Measurements from ENCODE around the gene CACNA1B. TPM values are rescaled to one million over a fixed set of nuclear protein-coding genes. Genes with fewer than 3 reads are reported as not detected.

Gene CACNA1B
- total RNA-seq, 1 experiment from 2014 or later = 7.8 TPM

DNA sequence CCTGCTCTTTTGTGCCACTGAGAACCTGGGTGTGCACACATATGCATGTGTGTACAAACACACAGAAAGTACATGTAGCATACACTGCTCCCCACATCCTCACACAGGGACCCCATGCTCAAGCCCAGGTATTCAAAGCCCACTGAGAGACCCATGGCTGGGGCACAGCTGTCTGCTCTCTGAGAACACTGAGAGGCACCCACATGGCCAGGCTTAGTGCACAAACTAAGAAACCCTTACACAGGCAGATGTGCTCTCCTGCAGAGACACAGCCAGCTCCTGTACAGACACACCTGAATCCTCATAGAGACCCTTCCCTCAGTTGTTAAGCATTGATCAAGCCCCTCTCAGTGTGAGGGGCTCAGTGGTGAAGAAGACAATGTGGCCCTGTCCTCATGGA lies 92.5 kb downstream of the CACNA1B start:
- no peak overlapping the region for H3K4ac ChIP-seq (ENCODE audit: low read depth, low read length)
- Mint-ChIP-seq H3K27me3 (ENCODE audit: low read depth) (no peaks in the 10 kb centered on the region; the same call in 1 of the 2 replicates), H3K4me3 (no peak overlapping the region), H3K36me3 (ENCODE audit: insufficient read depth in 1 of 3, low read depth in 3 of 3) (peaks cover 0 to 9% (median 5%) of the 10 kb centered on the region in 3 experiments; a peak in 4 of 7 replicates), H3K27ac (no peak overlapping the region), H3K9me3 (no peaks in the 10 kb centered on the region; a peak in 1 of 5 replicates), H3K4me1 (no peaks in the 10 kb centered on the region)
- no peak overlapping the region for H2BK12ac ChIP-seq (ENCODE audit: insufficient read length, low read depth, low read length)
- H3K27ac ChIP-seq (ENCODE audit: insufficient read length, low read depth, low read length) = no peak overlapping the region
- H3K79me1 ChIP-seq (ENCODE audit: insufficient read depth, low read depth, low read length, poor library complexity, severe bottlenecking) = no peaks in the 10 kb centered on the region
- no peak overlapping the region for H3K14ac ChIP-seq (ENCODE audit: insufficient read depth, low read length)
- H3K79me2 ChIP-seq (ENCODE audit: insufficient read depth, low read length) = no peaks in the 10 kb centered on the region
- no peak overlapping the region for H4K8ac ChIP-seq (replicated peaks; ENCODE audit: insufficient read length, low read depth, low read length)
- H3K9me3 ChIP-seq (ENCODE audit: control insufficient read depth, low read depth, low read length) = no peaks in the 10 kb centered on the region
- H3K4me2 ChIP-seq (ENCODE audit: insufficient read depth, insufficient read length, low read length) = no peak overlapping the region
- no peak overlapping the region for H3K18ac ChIP-seq (ENCODE audit: insufficient read length, low read depth, low read length)
- no peak overlapping the region for H2BK15ac ChIP-seq (ENCODE audit: low read depth, low read length)
- H3K23ac ChIP-seq (ENCODE audit: insufficient read length, low read depth, low read length) = no peak overlapping the region
- H2BK20ac ChIP-seq (ENCODE audit: low read depth, low read length, poor library complexity, severe bottlenecking) = no peak overlapping the region
- DNase-seq = no peak
- H4K5ac ChIP-seq (ENCODE audit: insufficient read length, low read depth, low read length) = no peak overlapping the region
- TF ChIP-seq, protein P1, sequence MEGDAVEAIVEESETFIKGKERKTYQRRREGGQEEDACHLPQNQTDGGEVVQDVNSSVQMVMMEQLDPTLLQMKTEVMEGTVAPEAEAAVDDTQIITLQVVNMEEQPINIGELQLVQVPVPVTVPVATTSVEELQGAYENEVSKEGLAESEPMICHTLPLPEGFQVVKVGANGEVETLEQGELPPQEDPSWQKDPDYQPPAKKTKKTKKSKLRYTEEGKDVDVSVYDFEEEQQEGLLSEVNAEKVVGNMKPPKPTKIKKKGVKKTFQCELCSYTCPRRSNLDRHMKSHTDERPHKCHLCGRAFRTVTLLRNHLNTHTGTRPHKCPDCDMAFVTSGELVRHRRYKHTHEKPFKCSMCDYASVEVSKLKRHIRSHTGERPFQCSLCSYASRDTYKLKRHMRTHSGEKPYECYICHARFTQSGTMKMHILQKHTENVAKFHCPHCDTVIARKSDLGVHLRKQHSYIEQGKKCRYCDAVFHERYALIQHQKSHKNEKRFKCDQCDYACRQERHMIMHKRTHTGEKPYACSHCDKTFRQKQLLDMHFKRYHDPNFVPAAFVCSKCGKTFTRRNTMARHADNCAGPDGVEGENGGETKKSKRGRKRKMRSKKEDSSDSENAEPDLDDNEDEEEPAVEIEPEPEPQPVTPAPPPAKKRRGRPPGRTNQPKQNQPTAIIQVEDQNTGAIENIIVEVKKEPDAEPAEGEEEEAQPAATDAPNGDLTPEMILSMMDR (conservative IDR thresholded peaks at IDR 0.05) = no peak
- no peak overlapping the region for H2BK5ac ChIP-seq (ENCODE audit: insufficient read length, low read length)
- no peaks in the 10 kb centered on the region for H3K23me2 ChIP-seq (ENCODE audit: insufficient read length, low read depth, low read length, poor library complexity, severe bottlenecking)
- no peak overlapping the region for H2AK5ac ChIP-seq (ENCODE audit: insufficient read length, low read length)
- H2AFZ ChIP-seq (ENCODE audit: low read length) = no peak overlapping the region
- H4K91ac ChIP-seq (ENCODE audit: insufficient read length, low read depth, low read length) = no peak overlapping the region
- no peaks in the 10 kb centered on the region for H4K20me1 ChIP-seq (ENCODE audit: control insufficient read depth, insufficient read depth, insufficient read length)
- no peaks in the 10 kb centered on the region for H3K27me3 ChIP-seq (ENCODE audit: insufficient read depth, low read length)
- H3T11ph ChIP-seq (ENCODE audit: low read length) = no peak overlapping the region
- H3K9ac ChIP-seq (ENCODE audit: extremely low read depth, insufficient read length, low read length) = no peak overlapping the region
- no peak overlapping the region for H2BK120ac ChIP-seq (ENCODE audit: low read depth, low read length, poor library complexity, severe bottlenecking)
- no peaks in the 10 kb centered on the region for H3K4me1 ChIP-seq (ENCODE audit: insufficient read depth, low read length)
- H3K56ac ChIP-seq (ENCODE audit: insufficient read length, low read depth, low read length) = no peak overlapping the region
